ENCODE measurements around the gene DCDC1.

DCDC1 gene

DNA sequence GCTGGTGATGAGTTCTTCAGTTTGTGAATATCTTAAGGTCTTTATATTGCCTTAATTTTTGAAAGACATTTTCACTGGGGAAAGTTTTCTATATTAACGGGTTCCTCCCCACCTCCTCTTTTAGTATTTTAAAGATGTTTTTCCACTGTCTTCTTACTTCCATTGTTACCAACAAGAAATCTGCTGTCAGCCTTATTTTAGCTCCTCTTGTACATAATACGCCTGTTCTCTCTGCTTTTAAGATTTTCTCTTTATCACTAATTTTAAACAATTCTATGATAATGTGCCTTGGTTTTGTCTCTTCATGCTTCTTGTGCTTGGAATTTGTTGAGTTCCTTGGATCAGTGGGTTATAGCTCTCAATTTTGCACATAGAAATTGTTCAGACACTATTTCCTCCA is 280.4 kb downstream of the DCDC1 start:
- no peak for DNase-seq

DNA sequence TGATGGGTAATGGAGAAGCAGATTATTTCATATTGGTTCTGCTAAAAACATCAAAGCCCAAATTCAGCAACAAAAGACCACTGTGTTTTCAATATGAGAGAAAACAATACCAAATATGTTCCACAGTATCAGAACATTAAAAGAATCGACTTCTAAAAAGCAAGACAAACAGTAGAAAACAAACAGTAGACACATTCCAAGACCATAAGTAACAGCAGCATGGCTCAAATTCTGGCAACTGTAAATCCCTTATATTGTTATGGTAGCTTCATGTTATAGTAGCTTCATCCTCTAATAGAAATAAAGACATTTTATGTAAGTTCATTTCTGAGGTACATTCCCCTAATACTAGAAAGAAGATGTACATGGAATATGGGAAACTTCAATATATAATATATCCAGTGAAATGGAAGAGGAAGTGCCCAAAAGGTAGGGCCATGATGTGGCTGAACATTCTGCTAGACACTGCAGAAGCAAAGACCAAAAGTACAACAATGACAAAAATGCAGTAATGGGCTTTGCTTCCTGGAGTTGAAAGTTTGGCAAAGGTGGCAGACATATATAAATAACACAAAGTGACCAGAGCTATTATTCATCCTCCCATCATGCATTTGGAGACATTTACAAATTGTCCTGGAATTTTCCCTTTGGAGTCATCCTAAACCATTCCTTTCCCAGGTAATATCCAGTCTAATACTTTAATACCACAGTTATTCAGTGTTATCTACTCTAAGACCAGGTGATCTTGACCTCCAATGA is 299.9 kb downstream of the DCDC1 start:
- DNase-seq = no peak

DNA sequence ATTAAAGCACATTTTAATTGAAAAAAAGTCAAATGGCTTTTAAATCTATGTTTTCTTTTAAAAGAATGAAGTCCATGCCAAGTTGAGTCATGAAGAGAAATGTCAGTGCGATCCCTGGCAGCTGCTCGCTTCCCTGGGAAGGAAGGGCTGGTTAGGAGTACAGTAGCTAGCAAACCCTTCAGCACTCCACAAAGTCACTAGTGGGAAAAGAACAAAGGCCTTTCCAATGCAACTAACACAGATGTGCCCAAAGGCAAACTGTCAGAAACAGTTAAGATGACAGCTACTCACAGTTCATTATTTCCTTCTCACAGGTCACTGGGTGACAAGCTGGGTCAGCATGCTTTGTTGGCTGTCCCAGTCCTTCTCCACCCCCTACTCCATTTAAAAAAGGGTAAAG is 308.7 kb downstream of the DCDC1 start:
- no peak for DNase-seq

DNA sequence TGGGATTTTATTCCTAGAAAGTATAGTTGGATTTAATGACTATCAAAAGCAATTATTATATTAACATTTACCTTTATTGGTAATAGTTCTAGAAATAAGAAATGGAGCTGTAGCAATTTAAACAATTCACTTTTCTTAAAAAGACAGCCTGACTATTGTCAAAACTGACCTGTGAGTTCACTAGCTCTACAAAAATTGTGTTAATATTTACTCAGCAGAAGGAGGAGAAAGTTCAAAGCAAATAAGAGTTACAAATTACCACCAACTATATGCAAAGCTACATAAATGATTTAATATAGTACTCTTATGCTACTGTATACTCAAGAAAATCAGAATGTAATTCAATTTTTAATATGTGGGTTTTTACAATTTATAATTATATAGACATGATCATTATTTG is 310.0 kb downstream of the DCDC1 start:
- DNase-seq = no peak

DNA sequence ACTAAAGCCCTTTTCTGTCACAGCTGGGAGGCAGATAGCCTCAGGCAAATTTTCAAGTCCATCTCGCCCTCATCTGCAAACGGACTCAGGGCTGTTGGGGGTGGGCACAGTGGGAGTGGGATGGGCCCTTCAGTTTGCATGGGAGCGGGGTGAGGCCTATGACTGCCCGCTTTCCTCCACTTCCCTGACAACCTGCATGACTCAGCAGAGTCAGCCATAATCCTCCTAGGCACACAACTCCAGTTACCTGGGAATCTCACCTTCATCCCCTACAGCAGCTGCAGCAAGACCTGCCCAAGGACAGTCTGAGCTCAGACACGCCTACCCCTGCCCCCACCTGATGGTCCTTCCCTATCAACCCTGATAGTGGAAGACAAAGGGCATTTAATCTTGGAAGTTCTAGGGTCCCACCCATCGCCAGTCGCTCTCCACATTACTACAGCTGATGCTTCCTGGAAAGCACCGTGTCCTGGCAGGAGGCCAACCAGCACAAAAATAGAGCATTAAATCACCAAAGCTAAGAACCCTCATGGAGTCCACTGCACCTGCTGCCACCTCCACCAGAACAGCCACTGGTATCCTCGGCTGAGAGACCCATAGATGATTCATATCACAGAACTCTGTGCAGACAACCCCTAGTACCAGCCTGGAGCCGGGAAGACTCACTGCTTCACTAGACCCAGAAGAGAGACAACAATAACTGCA is 319.3 kb downstream of the DCDC1 start:
- DNase-seq = no peak

DNA sequence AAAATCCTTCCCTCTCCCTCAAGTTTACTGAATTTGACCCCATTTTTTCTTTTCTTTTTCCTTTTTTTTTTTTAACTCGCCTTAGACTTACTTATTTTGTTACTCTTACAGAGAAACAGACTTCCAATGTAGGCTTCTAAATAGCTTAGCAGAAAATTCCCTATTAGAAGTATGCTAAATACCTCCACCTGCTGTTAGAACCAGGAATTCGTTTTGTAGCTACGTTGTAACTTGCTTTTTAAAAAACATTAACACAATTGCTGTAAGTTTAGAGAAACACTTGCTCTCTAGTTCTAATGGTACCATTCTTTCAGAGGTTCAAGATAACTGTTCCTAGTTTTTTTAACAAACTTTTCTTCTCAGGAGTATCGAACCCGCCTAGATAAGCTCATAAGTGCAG is 324.2 kb downstream of the DCDC1 start:
- DNase-seq = no peak

DNA sequence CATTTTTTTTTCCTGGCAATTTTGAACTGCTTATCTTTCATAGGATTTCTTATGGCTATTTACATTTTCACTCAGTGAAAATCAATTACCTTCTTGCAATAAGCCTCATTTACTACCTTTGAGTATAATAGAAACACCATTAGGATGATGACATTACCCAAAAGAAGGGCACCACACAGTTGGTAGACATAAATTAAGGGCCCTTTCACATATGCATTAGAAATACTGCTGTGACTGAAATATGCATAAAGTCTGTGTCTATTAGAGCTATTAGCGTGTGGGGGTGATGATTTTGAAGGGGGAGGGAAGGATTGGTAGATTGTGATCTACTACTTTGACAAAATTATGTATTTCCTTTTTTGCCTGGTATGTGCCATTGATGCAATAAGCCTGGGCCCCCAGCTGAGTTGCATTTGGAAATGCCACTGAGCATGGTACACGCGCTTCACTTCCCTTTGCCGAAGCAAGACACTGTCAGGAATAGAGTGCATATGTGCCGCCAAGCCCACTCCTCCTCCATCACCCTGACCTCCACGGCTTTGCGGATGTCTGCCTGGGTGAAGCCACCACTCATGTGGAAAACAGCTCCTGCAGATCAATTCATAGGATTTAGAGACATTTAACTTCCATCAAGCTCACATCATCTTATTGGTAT is 339.3 kb downstream of the DCDC1 start:
- DNase-seq = no peak

DNA sequence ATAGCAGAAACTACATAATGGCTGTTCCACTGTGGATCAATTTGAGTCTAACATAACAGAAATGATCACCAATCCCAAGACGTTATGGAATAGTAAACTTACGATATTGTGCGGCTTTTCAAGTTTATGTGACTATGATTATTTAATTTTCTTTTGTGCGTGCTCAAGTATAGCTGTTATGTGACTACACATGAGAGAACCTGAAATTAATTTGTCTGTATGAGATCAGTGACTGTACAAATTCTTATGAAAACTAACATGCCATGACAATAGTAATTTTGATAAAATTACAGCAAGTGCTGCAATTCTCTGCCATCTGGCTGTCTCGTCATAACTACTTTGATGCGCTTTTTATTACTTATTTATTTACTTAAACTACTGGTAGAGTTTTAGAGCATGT is 343.2 kb downstream of the DCDC1 start:
- DNase-seq = no peak

DNA sequence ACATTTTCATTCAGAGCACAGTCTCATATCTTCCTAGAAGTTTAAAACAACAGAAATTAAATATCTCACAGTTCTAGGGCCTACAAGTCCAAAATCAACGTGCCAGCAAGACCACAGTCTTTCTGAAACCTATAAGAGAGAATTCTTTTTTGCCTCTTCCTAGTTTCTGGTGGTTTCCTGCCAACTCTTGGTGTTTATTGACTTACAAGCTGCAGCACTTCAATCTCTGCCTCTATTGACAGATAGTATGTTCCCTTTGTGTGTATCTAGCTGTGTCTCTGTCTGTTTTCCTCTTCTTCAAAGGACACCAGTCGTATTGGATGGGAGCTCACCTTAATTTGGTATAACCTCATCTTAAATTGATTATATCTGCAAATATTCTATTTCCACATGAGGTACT is 347.5 kb downstream of the DCDC1 start:
- no peak for DNase-seq

DNA sequence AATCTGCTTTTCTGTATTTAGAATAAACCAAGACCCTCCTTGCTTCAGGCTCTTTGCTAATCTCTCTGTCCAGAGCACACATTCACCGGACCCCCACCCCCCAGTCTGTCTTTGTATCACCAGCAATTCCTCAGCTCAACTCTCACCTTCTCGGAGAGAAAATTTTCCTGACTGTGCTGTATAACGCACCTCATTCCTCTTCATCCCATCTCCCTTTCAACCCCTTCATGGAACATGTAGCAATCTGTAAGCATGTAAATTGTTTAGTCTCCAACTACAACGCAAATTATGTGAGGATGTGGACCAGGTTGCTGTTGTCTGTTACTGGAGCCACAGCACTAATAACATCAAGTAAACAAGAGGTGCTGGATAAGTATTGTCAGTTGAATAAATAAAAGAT is 349.8 kb downstream of the DCDC1 start:
- DNase-seq = no peak

DNA sequence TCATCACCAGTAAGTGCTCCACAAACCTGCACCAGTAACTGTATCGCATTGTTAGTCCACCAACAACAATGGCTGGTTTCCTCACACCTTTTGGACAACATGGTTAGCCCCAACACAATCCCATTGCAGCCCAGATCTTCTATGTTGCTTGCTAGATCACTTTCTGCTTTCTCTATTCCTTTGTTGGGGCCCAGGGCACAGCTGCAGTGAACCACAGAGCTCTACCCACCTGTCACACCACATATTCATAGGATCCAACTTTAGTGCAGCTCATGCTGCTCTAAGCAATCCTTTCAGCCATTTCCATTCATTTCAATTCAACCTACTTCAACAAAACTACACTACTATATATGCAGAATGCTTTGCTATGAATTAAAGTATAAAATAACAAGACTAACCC is 364.3 kb downstream of the DCDC1 start:
- DNase-seq = no peak

DNA sequence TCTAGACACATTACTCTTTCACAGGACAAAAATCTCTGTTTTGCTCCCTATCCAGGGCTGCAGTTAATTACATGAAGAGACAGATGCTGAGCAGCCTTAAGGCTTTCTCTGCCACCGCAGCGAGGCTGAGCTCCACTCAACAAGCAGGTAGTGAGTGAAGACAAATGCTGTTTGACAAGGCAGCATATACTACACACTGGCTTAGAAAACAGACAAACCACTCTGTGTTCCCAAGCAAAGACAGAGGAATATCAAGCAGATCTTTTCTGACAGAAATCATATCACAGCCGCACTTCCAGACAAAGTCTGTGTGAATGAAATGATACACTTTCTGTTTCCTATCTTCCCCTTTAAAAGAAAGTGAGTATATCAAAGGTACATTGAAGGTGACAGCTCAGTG is 368.1 kb downstream of the DCDC1 start:
- DNase-seq = no peak

DNA sequence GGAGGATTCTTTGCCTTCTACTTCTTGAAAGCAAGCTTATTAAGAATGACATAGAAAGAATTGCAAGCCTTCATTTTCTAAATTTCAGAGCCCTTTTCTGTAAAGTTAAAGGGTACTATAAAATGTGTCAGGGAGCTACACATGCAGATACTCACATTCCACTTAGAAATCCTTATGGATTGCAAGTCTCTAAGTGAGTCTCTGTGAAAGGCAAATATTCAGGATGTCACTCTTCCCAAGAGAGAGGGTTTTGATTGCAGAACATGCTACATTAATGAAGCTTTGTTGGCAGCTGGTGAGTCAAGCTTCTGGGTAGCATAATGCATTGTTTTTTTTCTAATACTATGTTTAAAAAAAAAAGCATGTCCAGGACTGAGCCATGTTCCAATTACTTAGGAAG is 369.2 kb downstream of the DCDC1 start:
- DNase-seq = no peak

DNA sequence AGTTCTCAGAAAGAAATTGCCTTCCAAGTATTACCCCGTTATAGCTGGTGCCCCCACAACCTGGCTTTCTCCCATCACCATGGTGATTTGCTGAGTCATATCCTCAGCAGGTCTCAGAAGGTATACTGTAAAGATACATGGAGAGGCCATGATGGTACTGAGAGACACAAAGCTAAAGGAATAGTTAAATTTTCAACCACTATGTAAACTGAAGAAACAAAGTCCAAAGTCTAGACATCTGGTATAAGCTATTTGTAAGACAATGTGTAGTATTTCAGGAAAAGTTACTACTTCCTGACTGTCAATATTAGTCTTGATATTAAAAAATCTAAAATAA is 377.1 kb downstream of the DCDC1 start:
- no peak for DNase-seq

DNA sequence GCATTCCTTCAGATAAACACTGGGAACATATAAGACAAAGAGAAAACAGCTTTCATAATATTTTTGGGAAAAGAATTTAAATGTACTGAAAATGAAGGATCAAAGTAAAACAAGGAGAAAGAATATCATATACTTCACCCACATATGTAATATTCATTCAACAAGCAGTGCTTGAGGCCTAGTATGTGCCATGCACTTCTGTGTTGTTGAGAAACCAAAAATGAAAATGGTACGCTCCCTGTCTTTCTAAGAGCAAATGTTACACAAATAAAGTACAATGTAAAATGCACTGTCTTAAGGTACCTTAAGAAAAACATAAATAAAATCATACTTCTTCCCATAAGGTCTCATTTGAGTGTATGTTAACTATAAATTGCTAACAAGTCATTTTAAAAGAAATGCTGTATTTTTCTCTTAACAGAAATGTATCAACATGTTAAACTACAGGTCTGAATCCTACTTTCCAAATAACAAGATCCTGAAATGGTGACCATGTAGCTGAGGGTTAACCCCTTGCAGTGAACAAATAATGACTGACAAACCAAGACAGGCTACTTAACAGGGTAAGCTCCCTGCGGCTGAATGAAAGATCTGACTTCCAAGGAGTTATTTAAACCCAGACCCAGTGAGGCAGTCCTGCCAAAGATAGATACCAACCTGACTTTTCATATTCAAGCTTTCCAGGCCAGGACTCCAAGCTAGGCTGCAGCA is 377.6 kb downstream of the DCDC1 start:
- no peak for DNase-seq

DNA sequence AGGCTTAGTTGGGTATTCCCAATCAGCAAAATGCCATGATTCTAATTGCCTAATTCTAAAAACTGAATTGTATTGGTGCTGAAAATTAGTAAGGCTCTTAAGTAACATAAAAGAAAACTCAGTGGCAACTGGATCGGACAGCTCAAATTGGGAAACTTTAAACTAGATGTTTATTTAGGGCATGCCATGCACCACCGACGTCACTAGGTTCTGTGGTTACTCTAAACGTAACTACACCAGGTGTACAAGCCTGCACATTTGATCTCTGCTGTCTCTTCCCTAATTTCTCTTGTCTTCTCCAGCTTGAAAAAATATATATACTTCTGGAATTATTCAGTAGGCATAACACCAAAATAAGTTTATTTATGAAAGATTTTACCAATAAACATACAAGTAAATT is 378.2 kb downstream of the DCDC1 start:
- DNase-seq = no peak

DNA sequence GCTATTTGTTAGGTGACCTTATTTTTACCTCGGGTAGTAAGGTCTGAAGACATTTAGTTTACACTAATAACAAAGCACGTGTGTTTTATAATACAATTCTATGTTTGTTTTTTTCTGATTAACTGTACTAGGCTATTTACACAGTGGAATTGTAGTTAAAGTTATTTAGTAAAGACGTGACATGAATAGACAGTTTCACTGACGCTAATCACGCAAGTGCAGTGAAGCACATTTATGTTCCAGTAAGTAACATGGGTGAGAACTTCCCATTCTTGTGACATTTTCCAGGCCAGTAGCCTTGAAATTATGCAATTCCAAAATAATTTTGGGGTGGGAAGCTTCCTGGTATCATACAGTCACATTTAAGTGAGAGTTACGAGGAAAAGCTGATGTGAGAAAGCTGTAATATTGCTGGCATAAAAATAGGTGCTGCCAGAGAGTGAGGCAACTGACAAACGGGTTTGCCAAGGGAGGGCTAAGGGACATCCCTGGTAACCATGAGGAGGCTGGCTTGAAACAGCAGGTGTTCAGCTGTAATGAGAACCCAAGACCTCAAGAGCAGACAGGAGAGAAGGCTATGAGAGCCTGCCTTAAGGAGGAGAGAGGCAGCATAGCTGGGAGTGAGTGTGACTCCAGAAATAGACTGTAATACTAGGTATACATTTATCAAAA is 378.8 kb downstream of the DCDC1 start:
- DNase-seq = no peak

DNA sequence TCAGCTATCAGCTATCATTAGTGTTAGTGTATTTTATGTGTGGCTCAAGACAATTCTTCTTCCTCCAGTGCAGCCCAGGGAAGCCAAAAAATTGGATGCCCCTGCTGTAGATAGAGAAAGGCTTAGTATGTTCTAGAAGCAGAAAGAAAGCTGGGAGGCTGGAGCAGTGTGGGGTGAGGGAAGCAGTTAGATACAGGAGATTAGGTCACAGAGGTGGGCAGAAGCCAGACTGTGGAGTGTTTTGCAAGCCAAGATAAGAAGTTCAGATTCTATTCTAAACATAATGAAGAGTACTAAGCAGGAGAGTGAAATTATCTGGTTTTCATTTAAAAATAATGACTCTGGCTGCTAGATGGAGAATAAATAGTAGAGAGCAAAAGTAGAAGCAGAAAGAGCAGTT is 381.7 kb downstream of the DCDC1 start:
- DNase-seq = no peak

DNA sequence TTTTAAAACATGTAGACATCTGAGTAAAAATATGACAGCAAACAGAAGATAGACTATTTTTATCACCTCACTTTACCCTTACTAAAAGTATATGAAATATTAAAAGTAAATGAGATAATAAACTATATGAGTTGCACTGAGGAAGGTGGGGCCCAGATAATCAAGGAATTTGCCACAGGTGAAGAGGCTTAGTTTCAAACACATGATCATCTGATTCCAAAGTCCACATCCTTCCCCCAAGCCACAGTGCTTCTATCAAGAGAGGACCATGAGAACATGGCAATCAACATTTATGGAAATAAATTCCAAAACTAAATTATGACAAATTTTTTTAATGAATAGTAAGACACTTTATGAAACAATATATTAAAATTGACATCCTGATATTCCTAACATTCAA is 384.0 kb downstream of the DCDC1 start:
- DNase-seq = no peak

DNA sequence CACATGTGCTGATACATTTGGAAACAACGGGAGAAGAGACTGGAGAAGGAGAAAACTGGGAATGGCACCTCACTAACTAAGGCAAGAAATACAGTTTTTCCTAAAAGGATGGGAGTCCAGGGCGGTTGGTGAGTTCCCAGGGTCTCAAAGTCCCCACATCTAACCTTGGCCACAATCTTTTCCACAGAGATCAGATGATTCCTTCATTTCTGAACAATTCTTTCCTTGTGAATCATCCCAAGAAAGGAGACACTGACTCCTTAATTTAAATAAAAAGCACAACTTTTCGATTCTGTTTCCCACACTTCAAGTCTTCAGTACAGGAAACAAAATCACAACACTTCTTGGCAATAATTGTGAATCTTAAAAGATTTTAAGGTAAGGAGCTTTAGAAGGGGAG is 384.7 kb downstream of the DCDC1 start:
- no peak for DNase-seq

DNA sequence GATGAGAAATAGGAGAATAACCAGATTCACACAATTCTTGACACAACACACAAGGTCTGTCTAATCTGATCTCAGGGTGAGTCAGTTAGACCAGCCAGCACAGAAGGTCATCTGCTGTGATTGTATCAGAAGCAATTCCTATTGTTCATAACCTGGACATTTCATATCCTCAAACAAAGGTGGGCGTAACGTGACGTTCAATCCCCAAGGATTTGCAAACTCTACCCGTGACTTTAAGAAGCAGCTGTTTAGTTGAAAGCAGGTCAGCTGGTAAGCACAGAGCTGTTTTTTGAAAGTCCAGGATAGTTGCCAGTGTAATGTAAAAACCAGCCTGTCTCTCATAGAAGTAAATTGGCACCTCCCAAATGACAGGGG is 385.1 kb downstream of the DCDC1 start:
- DNase-seq = no peak

DNA sequence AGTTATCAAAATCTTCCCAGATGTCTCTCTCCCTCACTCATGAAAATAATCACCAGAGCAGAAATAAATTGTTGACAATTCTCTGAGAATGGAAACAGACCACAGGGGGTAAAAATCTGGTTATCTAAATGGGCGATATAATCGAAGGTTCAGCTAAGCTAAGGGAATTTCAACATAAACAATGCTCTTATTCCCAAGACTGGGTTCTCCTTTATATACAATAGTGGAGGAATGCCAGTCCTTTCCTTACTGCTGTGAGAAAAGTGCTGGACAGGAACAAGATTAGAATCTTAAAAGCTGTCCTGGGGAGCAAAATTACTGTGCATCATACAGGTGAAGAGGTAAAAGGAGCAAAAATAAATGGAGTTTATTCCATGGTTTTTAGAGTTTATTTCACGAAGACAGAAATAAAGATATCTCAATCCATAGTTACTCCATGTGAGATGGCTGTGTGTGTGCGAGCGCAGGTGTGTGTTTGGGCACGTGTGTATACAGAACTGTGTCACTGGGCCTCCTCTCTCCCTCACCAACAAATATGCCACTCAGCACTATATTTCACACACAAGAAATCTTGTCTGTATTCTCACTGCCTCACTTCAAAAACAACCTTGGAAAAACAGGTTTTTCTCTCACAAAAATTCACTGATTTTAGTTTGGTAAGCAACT is 385.6 kb downstream of the DCDC1 start:
- no peak for DNase-seq

DNA sequence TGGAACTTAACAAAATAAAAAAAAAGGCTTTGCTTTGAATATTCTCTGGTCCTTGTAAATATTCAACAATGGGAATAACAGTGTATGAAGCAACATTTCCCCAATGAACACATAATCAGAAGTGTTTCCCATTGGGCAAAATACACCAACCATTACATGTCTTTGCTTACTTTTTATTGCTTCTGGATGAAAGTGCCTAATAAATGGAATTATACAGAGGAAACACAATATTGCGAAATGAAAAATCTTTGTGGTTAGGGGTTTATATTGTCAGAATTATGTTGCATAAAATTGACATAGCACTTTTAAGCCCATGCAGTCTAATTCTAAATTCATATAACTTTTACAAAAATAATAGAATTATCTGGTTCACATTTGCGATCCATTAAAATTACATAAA is 386.4 kb downstream of the DCDC1 start:
- no peak for DNase-seq

All from CD4-positive, alpha-beta T cell treated with Interleukin-15 for 1 hour (primary cell).